Type B pancreatic cell (in vitro differentiated cells): ENCODE results near the gene THOP1. TPM values are rescaled to one million over a fixed set of nuclear protein-coding genes. Genes with fewer than 3 reads are reported as not detected.

Experiments used
- DNase-seq: peaks from one replicate; pipeline ENCODE4 v3.0.0; 2021; ENCODE audit warnings: mixed read lengths; ENCODE audit not compliant: unreplicated experiment; ENCODE audit errors: extremely low spot score
- H3K27ac Mint-ChIP-seq: 2 replicates; pipeline ENCODE4 v1.8.0; 2021; ENCODE audit warnings: mild to moderate bottlenecking, mixed read lengths
- H3K27me3 Mint-ChIP-seq: 2 replicates; pipeline ENCODE4 v1.8.0; 2021; ENCODE audit warnings: mixed read lengths
- H3K36me3 Mint-ChIP-seq: 2 replicates; pipeline ENCODE4 v1.8.0; 2021; ENCODE audit warnings: mixed read lengths
- H3K4me1 Mint-ChIP-seq: one replicate; pipeline ENCODE4 v1.8.0; 2021; ENCODE audit warnings: mixed read lengths; ENCODE audit not compliant: unreplicated experiment
- H3K4me3 Mint-ChIP-seq: 2 replicates; pipeline ENCODE4 v1.8.0; 2021; ENCODE audit warnings: mild to moderate bottlenecking, mixed read lengths
- H3K9me3 Mint-ChIP-seq: 2 replicates; pipeline ENCODE4 v1.8.0; 2021; ENCODE audit warnings: mixed read lengths
- total RNA-seq: library from RNA; stranded (reverse); gene quantifications from 2 replicates; pipeline ENCODE4 v1.2.1, GENCODE V29; 2021; ENCODE audit warnings: low replicate concordance
- TF ChIP-seq, protein P1 (sequence below): fragments of 200-600 bp; sonication (generic); conservative IDR thresholded peaks from 2 replicates; pipeline ENCODE4 v1.5.0; 2021; ENCODE audit warnings: antibody characterized with exemption, mild to moderate bottlenecking

The THOP1 gene
- total RNA-seq, 1 donor from 2014 or later, result 109 TPM

GRCh38 chr19:2823646-2824045 is 38.3 kb downstream of the THOP1 start:
- H3K36me3 Mint-ChIP-seq, result peaks cover 29% of the 10 kb centered on the region
- H3K27me3 Mint-ChIP-seq, result no peaks in the 10 kb centered on the region
- no peak for DNase-seq
- H3K9me3 Mint-ChIP-seq, result peaks cover 5% of the 10 kb centered on the region
- no peaks in the 10 kb centered on the region for H3K4me1 Mint-ChIP-seq
- TF ChIP-seq, protein P1, sequence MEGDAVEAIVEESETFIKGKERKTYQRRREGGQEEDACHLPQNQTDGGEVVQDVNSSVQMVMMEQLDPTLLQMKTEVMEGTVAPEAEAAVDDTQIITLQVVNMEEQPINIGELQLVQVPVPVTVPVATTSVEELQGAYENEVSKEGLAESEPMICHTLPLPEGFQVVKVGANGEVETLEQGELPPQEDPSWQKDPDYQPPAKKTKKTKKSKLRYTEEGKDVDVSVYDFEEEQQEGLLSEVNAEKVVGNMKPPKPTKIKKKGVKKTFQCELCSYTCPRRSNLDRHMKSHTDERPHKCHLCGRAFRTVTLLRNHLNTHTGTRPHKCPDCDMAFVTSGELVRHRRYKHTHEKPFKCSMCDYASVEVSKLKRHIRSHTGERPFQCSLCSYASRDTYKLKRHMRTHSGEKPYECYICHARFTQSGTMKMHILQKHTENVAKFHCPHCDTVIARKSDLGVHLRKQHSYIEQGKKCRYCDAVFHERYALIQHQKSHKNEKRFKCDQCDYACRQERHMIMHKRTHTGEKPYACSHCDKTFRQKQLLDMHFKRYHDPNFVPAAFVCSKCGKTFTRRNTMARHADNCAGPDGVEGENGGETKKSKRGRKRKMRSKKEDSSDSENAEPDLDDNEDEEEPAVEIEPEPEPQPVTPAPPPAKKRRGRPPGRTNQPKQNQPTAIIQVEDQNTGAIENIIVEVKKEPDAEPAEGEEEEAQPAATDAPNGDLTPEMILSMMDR, result no peak
- no peak overlapping the region for H3K4me3 Mint-ChIP-seq
- no peak overlapping the region for H3K27ac Mint-ChIP-seq

GRCh38 chr19:2824129-2824528 is 38.8 kb downstream of the THOP1 start:
- H3K27me3 Mint-ChIP-seq, result no peaks in the 10 kb centered on the region
- H3K9me3 Mint-ChIP-seq, result peaks cover 5% of the 10 kb centered on the region
- DNase-seq, result no peak
- peaks cover 31% of the 10 kb centered on the region for H3K36me3 Mint-ChIP-seq
- no peak overlapping the region for H3K27ac Mint-ChIP-seq
- no peaks in the 10 kb centered on the region for H3K4me1 Mint-ChIP-seq
- TF ChIP-seq, protein P1, result no peak
- no peak overlapping the region for H3K4me3 Mint-ChIP-seq

DNA sequence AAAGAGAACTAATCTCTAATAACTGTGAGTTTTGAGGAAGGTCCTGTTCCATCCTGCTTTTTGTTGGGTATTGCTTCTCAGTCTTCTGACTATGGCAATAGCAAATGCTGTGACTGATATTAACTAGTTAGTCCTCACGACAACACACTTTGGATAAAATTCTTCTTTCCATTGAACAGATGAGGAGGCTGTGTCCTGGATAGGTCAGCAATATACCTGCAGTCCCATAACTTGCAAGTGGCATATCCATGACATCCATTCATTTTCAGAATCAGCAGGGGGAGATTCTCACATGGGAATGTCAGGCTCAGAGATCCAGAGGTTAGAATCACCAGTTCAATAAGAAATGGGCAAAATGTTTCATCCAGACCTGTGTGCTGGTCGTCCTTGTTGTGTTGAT is 41.7 kb downstream of the THOP1 start:
- no peak overlapping the region for H3K4me3 Mint-ChIP-seq
- no peak for DNase-seq
- no peaks in the 10 kb centered on the region for H3K4me1 Mint-ChIP-seq
- H3K27ac Mint-ChIP-seq, result no peak overlapping the region
- no peaks in the 10 kb centered on the region for H3K27me3 Mint-ChIP-seq
- TF ChIP-seq, protein P1, result no peak
- peaks cover 44% of the 10 kb centered on the region for H3K36me3 Mint-ChIP-seq
- peaks cover 5% of the 10 kb centered on the region for H3K9me3 Mint-ChIP-seq

DNA sequence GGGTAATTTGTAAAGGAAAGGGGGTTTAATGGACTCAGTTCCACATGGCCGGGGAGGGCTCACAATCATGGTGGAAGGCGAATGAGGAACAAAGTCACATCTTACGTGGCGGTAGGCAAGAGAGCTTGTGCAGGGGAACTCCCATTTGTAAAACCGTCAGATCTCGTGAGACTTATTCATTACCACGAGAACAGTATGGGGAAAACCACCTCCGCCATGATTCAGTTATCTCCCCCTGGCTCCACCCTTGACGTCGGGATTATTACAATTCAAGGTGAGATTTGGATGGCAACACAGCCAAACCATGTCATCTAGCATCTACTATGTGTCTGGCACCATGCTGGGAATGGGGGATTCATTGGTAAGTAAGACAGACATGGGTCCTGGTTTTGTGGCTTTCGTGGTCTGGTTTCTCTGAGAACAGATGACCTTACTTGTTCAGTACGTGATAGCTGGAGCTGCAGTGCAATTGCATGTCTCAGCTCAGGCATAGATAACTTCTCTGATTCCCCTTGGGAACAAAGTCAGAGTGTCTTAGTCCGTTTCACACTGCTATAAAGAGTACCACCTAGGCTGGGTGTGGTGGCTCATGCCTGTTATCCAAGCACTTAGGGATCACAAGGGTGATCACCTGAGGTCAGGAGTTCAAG is 42.7 kb downstream of the THOP1 start:
- Mint-ChIP-seq H3K4me1 (no peaks in the 10 kb centered on the region), H3K27me3 (no peaks in the 10 kb centered on the region), H3K36me3 (peaks cover 53% of the 10 kb centered on the region), H3K4me3 (no peak overlapping the region), H3K9me3 (peaks cover 9% of the 10 kb centered on the region), H3K27ac (no peak overlapping the region)
- DNase-seq, result no peak
- TF ChIP-seq, protein P1, result no peak

DNA sequence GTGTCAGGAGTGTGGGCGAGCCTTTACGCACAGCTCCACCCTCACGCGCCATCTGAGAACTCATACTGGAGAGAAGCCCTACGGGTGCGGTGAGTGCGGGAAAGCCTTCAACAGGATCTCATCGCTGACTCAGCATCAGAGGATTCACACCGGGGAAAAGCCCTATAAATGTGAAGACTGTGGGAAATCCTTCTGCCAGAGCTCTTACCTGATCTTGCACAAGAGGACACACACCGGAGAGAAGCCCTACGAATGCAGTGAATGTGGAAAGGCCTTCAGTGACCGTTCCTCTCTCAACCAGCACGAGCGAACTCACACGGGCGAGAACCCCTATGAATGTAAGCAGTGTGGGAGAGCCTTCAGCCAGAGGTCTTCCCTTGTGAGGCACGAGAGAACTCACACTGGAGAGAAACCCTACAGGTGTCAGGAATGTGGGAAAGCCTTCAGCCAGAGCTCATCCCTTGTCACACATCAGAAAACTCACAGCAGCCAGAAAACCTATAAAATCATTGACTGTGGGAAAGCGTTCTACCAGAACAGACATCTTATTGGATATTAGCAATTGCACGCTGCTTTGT is 49.1 kb downstream of the THOP1 start:
- TF ChIP-seq, protein P1, result no peak
- peaks cover 26% of the 10 kb centered on the region for H3K9me3 Mint-ChIP-seq
- H3K4me3 Mint-ChIP-seq, result peak overlapping the region; percentile 22
- H3K36me3 Mint-ChIP-seq, result peaks cover 62% of the 10 kb centered on the region
- H3K27me3 Mint-ChIP-seq, result no peaks in the 10 kb centered on the region
- no peak for DNase-seq
- no peaks in the 10 kb centered on the region for H3K4me1 Mint-ChIP-seq
- H3K27ac Mint-ChIP-seq, result no peak overlapping the region
